Esophagus squamous epithelium (tissue), 5 donors: ENCODE results near the gene AP1S3. TPM values are rescaled to one million over a fixed set of nuclear protein-coding genes. Genes with fewer than 3 reads are reported as not detected.

Experiments used
- DNase-seq: peaks from one replicate; lab custom pipeline; 2025; lab: John Stamatoyannopoulos, UW
- H3K27ac ChIP-seq, 4 donors: fragments of 200-600 bp; sonication (generic); one replicate each; pipeline ENCODE4 v1.5.1; 2016 to 2019; ENCODE audit warnings: mild to moderate bottlenecking in 1 of 4
- H3K27me3 ChIP-seq, 4 donors: fragments of 200-600 bp; sonication (generic); 1 replicate in 3 of 4; 2 replicates in 1 of 4; pipeline versions ENCODE4 v1.5.1 to v1.6.0; 2017 to 2021; ENCODE audit warnings: antibody characterized with exemption in 1 of 4
- H3K36me3 ChIP-seq, 3 donors: fragments of 200-600 bp; sonication (generic); one replicate each; pipeline ENCODE4 v1.5.1; 2016 to 2019
- H3K4me1 ChIP-seq, 3 donors: fragments of 200-600 bp; sonication (generic); one replicate each; pipeline ENCODE4 v1.5.1; 2017 to 2019
- H3K4me3 ChIP-seq, 4 donors: fragments of 200-600 bp; sonication (generic); 1 replicate in 3 of 4; 2 replicates in 1 of 4; pipeline ENCODE4 v1.5.1; 2016 to 2019; ENCODE audit warnings: mild to moderate bottlenecking in 2 of 4, moderate library complexity in 1 of 4
- H3K9me3 ChIP-seq, 3 donors: fragments of 200-600 bp; sonication (generic); one replicate each; pipeline ENCODE4 v1.5.1; 2016 to 2019
- POLR2A ChIP-seq, 4 donors: fragments of 450-650 bp; IDR thresholded peaks; one replicate each; pipeline ENCODE4 v1.6.1; 2017; ENCODE audit warnings: antibody characterized with exemption in 4 of 4, mild to moderate bottlenecking in 4 of 4, moderate library complexity in 3 of 4
- WGBS, 2 donors: methylation state at CpG; one replicate each; pipeline ENCODE4 v1.1.5; 2018; 5-methylcytosine and 5-hydroxymethylcytosine counted together
- intact Hi-C: fragments of 100-400 bp; cut with DNase I; formaldehyde crosslinking; loops from one replicate; pipeline ENCODE4 v1.15.0; 2022
- total RNA-seq, 4 donors: library from RNA; depleted of rRNA; stranded (reverse); fragments of >200 nt; gene quantifications; one replicate each; pipeline ENCODE4 v1.1.0, GENCODE V29; 2016
- TF ChIP-seq, protein P1 (sequence below), 6 experiments: fragments of 450-650 bp in 4 of 6; fragments of 200-600 bp in 2 of 6; sonication (generic) in 2 of 6; IDR thresholded peaks; one replicate each; pipeline ENCODE4 v1.5.1; 2016 to 2019; ENCODE audit warnings: antibody characterized with exemption in 6 of 6, mild to moderate bottlenecking in 4 of 6, moderate library complexity in 4 of 6
- donor health status: DM: yes; HTN: yes; CAD: no.

Gene AP1S3
- total RNA-seq, 4 donors from 2014 or later = 11.3 to 27.4 (median 15.6) TPM

DNA sequence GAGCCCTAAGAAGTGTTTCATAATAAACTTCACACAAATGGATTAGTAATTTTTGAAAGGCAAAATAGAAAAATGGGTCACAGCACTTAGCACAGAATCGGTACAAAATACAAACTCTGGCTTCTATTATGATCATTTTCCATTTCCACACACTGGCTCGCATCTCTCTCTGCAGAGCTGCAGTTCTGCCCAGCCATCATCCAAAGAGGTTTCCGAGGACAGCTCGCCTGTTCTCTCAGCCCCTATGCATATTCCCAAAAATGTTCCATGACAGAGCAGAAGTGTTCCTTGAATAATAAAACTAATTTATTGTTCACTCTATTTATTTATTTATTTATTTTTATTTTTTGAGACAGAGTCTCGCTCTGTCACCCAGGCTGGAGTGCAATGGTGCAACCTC, 115.6 kb downstream of the AP1S3 start:
- Histone ChIP-seq H3K36me3 (no peaks in the 10 kb centered on the region), H3K4me1 (peaks cover 0 to 27% (median 4%) of the 10 kb centered on the region in 3 donors), H3K27me3 (no peaks in the 10 kb centered on the region), H3K9me3 (peaks cover 0 to 3% (median 0%) of the 10 kb centered on the region in 3 donors), H3K27ac (no peak overlapping the region), H3K4me3 (no peak overlapping the region)
- intact Hi-C loops = no loop called here
- DNase-seq = no peak
- no peak for TF ChIP-seq POLR2A (IDR thresholded peaks at IDR 0.05)
- TF ChIP-seq, protein P1, sequence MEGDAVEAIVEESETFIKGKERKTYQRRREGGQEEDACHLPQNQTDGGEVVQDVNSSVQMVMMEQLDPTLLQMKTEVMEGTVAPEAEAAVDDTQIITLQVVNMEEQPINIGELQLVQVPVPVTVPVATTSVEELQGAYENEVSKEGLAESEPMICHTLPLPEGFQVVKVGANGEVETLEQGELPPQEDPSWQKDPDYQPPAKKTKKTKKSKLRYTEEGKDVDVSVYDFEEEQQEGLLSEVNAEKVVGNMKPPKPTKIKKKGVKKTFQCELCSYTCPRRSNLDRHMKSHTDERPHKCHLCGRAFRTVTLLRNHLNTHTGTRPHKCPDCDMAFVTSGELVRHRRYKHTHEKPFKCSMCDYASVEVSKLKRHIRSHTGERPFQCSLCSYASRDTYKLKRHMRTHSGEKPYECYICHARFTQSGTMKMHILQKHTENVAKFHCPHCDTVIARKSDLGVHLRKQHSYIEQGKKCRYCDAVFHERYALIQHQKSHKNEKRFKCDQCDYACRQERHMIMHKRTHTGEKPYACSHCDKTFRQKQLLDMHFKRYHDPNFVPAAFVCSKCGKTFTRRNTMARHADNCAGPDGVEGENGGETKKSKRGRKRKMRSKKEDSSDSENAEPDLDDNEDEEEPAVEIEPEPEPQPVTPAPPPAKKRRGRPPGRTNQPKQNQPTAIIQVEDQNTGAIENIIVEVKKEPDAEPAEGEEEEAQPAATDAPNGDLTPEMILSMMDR (IDR thresholded peaks at IDR 0.05) = no peak
- WGBS, 2 donors = 86 to 94% methylated on average over 5 of the region's 5 CpGs

DNA sequence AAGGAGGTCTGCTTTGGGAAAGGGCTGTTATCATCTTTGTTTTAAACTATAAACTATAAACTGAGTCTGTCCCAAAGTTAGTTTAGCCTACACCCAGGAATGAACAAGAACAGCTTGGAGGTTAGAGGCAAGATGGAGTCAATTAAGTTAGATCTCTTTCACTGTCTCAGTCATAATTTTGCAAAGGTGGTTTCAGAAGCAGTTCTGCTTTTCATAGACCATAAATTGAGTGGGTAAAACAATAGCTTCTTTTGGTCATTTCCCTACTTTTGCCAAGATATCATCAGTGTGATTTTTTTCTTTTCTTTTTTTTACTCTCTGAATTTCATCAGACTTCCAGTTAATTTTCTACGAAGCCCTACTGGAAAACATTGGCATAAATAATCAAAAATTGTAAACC, 117.0 kb downstream of the AP1S3 start:
- TF ChIP-seq, protein P1 (IDR thresholded peaks at IDR 0.05) = no peak
- TF ChIP-seq POLR2A (IDR thresholded peaks at IDR 0.05) = no peak
- no peaks in the 10 kb centered on the region for H3K36me3 ChIP-seq

DNA sequence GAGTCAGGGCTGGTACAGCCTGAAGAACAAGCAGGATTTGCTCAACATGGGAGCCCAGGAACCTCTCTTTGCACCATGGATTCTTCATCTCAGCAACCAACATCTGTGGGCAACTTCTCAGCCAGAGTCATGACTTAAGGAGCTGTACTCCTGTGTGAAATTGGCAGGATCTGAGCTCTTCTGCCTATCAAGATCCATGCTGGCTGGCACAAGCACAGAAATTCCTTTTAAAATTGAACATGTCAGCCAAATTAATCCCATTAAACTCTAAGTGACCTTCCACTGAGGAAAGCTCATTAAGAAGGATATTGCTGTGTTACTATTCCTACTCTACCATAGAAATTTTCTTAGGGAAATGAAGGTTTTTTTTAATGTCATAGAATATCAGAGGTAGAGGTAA, 124.7 kb downstream of the AP1S3 start:
- intact Hi-C loops = no loop called here
- Histone ChIP-seq H3K4me1 (no peaks in the 10 kb centered on the region), H3K36me3 (no peaks in the 10 kb centered on the region), H3K4me3 (no peak overlapping the region), H3K27ac (no peak overlapping the region), H3K27me3 (no peaks in the 10 kb centered on the region), H3K9me3 (peaks cover 0 to 3% (median 0%) of the 10 kb centered on the region in 3 donors)
- DNase-seq = no peak
- TF ChIP-seq, protein P1 (IDR thresholded peaks at IDR 0.05) = no peak
- TF ChIP-seq POLR2A (IDR thresholded peaks at IDR 0.05) = no peak

More for the DNA sequence above, 117.0 kb downstream of the AP1S3 start:
- H3K27me3 ChIP-seq = no peaks in the 10 kb centered on the region
- H3K4me1 ChIP-seq = peaks cover 0 to 19% (median 4%) of the 10 kb centered on the region in 3 donors
- peaks cover 0 to 3% (median 0%) of the 10 kb centered on the region in 3 donors for H3K9me3 ChIP-seq
- H3K27ac ChIP-seq = no peak overlapping the region
- no peak overlapping the region for H3K4me3 ChIP-seq
- WGBS, 2 donors = 58 to 81% methylated on average over 1 of the region's 1 CpG
- no peak for DNase-seq
- intact Hi-C loops = no loop called here

DNA sequence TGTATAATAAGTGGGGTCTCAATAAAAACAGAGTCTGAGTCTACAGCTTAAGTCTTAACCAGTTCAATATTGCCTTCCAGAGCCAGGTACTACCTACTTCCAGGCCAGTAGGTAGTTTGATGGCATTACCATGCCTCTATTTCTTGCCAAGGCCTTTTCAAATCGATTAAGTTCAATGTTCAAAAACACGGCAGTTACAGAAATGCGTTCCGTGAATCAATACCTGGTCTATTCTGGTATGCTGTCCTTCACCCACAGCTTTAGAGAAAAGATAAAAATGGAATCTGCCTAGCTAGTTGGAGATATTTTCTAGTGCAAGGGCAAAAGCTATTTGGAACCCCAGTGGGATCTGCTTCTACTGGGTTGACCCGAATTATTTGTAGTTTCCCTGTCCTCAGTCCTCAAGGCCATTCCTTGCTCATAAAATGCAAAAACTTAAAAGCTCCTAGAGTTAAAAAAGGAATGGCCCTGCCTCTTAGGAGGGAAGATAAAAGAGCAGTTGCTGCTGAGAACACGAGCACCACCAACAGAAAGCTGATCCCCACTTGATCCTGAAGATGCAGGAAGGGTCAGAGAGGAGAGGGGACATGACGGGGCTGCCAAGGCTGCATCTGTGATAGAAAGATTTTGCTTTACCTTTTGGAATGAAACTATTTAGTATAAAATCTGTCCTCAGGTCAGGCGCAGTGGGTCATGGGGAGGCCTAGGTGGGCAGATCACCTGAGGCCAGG, 125.6 kb downstream of the AP1S3 start:
- intact Hi-C loops = no loop called here
- no peaks in the 10 kb centered on the region for H3K9me3 ChIP-seq
- H3K36me3 ChIP-seq = no peaks in the 10 kb centered on the region
- WGBS, 2 donors = 91 to 95% methylated on average over 8 of the region's 8 CpGs
- H3K27me3 ChIP-seq = no peaks in the 10 kb centered on the region
- TF ChIP-seq, protein P1 (IDR thresholded peaks at IDR 0.05) = no peak
- TF ChIP-seq POLR2A (IDR thresholded peaks at IDR 0.05) = no peak
- no peak overlapping the region for H3K4me3 ChIP-seq
- no peak overlapping the region for H3K27ac ChIP-seq
- H3K4me1 ChIP-seq = no peaks in the 10 kb centered on the region
- no peak for DNase-seq

Other genes with a start within 250 kb of the AP1S3 start
- under 1 TPM in 2 of 4 donors, not detected in 2; 0.13 to 0.18 TPM for gene SCG2, start 235.2 kb downstream of the AP1S3 start, total RNA-seq
- gene WDFY1, start 107.8 kb upstream of the AP1S3 start, total RNA-seq = 10 to 100 TPM; 13.8 to 36.4 (median 21.3) TPM
- gene MRPL44, start 119.9 kb upstream of the AP1S3 start, total RNA-seq = 10 to 100 TPM; 18.5 to 35.6 (median 23.5) TPM
- 10 to 100 TPM; 18.3 to 43.8 (median 22.1) TPM for gene SERPINE2, start 201.7 kb upstream of the AP1S3 start, total RNA-seq